Stimulated activated CD4-positive, alpha-beta T cell treated with anti-CD3 and anti-CD28 coated beads, Interleukin-12 subunit alpha, Interleukin-12 subunit beta, amount 100 ng/mL, for 48 hours (primary cell): Measurements from ENCODE around the gene LBHD2.

Source experiments
- DNase-seq, 3 donors: peaks; one replicate each; pipeline ENCODE4 v3.0.0-alpha.2; 2020; ENCODE audit warnings: low read depth in 2 of 3, low spot score in 1 of 3

LBHD2 gene

GRCh38 chr14:103068351-103069073, 15.5 kb upstream of the LBHD2 start:
- no peak for DNase-seq

DNA sequence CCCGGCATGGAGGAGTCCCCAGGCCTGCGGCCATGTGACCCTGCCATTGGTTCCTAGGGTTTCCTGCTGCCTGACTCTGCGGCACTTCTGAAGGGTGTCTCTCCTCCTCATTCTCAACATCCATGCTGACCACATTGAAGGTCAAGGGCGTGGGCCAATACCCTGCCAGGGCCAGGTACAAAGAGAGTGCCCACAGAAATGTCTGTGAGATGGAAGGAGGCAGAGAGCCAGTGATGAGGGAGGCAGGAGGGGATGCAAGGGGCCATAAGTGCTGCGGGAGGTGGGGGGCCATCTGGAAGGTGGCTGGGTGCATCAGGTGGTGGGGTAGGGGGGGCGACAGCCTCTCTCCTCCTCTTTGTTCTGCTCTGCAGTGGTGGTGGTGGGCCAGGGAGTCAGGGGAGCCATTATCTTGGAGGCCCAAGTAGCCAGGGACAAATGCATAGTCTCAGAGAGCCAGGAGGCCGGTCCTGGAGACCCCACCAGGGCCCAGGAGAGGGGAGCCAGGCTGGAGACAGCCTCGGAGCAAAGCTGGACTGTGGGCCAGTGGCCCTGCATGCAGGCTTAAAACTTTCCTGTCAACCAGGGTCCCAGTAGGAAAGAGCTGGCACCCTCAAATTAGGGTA, 13.6 kb upstream of the LBHD2 start:
- no peak for DNase-seq

DNA sequence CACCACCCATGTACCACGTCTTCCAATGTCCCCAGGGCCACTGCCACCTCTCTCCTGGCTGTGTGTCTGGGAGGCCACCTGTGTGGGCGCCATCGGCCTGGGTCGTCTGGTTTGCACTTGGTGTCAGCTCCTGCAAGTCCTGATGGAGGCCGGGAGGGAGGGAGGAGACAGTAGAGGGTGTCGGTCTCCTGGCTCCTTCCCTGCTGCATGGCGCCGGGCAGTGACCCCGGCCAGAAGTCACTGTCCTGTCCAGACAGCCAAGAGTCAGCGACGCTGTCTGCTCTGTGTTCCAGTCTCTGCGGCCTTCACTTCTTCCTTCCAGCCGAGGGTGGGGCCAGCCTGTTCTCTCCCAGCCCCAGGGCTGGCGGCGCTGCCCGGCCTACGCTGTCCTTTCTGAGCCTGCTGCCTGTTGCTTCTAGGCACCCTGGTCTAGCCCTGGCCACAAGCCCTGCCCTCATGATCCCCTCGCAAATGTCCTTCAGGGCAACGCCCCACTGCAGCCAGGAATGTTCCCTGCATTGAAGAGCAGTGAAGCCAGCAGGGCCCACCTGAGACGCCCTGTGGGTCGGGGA, 13.0 kb upstream of the LBHD2 start:
- no peak for DNase-seq

GRCh38 chr14:103071544-103072251, 12.3 kb upstream of the LBHD2 start:
- no peak for DNase-seq

DNA sequence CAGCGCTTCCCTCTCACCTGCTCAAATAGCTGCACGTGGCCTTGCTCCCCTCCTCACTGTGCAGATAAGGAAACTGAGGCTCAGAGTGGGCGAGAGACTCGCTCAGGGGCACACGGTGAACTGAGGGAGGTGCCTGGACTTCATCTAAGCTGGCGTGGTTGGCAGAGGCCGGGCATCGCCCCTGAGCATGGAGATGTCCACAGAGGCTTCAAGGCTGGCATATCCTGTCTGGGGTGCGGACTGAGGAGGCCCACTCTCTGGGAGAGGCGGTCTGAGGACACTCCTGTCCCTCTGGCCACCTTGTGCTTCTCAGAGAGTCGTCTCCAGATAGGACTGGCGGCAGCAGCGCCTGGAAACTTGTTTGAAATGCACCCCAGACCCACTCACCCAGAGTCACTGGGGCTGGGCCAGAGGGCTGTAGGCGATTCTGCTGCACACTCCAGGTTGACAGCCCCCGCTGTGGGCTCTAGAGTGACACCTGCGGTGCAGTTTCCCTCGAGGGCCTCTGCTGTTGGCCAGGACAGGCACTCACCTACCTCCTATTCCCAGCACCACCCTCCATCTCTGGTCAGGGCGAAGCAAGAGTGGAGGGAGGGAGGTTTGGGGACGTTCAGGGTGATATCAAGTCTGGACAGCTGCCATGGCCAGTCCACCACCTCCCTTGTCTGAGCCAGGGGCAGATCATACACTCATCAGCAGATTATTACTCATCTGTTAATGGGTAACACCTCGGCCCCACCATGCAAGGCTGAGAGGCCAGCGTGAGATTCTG, 11.2 kb upstream of the LBHD2 start:
- no peak for DNase-seq

DNA sequence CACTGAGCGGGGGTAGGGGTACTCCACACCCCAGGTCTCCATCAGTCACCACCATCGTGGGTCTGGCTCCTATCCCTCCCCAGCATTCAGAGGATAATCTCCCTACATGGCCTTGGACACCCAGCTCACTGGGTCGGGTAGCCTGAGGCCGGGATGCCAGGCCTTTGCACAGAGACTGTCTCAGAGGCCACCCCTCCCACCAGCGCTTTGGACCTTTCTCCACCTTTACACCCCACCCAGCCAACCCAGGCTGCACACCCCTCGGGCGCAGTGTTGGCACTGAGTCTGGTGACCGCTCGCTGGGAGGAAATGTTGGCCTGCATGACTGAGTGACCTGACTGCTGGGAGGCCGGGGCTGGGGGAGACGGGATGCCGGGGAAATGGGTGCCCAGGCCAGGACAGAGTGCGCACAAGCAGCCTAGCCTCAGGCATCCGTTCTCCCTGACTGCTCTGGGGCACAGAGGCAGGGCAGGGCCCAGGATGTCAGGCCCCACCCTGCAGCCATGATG, 10.6 kb upstream of the LBHD2 start:
- DNase-seq: no peak

DNA sequence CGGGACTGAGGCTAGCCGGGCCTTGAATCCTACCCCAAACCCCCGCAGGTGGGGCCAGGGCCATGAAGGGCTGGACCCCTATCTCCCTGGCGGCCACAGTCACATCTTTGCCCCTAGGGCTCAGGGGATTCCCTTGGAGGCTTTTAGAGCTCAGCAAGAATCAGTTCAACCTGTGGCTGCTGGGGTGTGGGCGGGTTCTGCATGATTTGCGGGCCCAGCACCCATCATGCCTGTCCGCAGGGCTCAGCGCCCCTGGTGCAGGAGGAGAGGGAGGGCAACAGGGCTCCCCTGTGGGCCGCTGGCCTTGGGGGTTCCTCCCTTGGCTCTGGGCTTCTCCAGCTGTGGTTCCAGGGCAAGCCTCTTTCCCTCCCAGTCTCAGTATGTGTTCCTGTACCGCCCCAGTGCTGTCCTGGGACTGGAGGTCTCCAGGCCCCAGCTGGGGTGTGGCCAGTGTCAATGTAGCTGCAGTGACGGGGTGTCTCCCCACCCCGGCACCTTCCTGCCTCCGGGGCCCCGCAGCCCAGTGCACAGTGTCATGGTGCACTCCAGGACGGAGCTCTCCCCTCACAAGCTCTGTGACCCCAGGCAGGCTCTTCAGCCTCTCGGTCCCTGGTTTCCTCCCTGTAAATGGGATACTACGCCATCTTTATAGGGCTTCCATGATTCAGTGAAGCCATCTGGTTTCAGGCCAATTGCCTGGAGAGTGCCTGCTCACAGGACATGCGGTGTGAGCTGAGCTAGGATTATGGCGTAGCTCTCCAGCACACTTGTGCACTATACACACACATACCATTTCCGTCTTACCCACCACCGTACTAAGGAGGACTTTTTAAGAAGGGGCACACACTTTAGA, 9.9 kb upstream of the LBHD2 start:
- DNase-seq: no peak

GRCh38 chr14:103074729-103075367, 9.2 kb upstream of the LBHD2 start:
- DNase-seq: no peak

GRCh38 chr14:103078420-103078749, 5.6 kb upstream of the LBHD2 start:
- peak; percentile 55 to 65 (median 63) for DNase-seq

- no peak for DNase-seq
These were observed 5.0 kb upstream of the LBHD2 start for GRCh38 chr14:103078860-103079587.

- DNase-seq: no peak
These were observed 2.1 kb upstream of the LBHD2 start for GRCh38 chr14:103081951-103082350.

GRCh38 chr14:103085106-103086091, 1.4 kb downstream of the LBHD2 start:
- DNase-seq: no peak

- DNase-seq: no peak
These were observed 2.8 kb downstream of the LBHD2 start for GRCh38 chr14:103086771-103087342.

GRCh38 chr14:103087343-103087835, 3.4 kb downstream of the LBHD2 start:
- DNase-seq: no peak

GRCh38 chr14:103088921-103089320, 4.9 kb downstream of the LBHD2 start:
- DNase-seq: no peak

- no peak for DNase-seq
These were observed 5.7 kb downstream of the LBHD2 start for GRCh38 chr14:103089386-103090335.
